NT2/D1 (cell line): ENCODE data around the gene NLK.

Experiments used
- SUZ12 ChIP-seq: IDR thresholded peaks from 2 replicates; pipeline ENCODE4 v1.6.1; 2011; ENCODE audit not compliant: insufficient read length, insufficient read depth; ENCODE audit errors: extremely low read depth
- YY1 ChIP-seq: IDR thresholded peaks from 2 replicates; pipeline ENCODE4 v1.6.1; 2011; ENCODE audit not compliant: insufficient read length, insufficient read depth
- ZNF274 ChIP-seq: IDR thresholded peaks from 2 replicates; pipeline ENCODE4 v1.6.1; 2011; ENCODE audit warnings: mild to moderate bottlenecking, low read depth, low read length

DNA sequence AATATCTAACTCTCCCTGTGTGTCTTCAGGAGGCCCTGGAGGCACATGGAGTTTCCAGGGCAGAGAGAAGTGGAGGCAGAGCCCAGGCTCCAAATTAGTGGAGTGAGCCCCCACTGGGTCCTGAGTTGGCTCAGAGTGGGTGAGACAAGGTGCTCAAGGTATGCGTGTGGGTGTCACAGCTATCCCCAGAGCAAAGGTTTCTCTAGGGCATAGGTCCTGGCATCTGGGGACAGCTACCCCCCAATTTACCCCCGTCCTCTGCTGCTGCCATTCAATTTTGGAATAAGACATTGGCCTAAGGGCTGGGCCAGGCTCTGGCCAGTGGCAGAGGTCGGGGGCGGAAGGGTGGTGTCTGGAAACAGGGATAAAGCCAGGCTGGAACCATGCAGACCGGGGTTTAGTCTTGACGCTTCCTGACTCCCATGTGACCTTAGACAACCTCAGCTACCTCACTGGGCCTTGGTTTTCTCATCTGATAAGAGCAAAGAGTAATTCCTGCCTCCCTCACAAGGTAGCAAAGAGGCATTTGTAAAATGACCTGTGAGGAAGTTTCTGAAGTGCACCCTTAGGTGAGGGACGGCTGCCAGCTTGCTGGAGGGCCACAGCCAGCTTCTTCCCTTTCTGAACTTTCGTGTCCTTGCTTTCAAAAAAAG, 198.3 kb downstream of the NLK start:
- TF ChIP-seq SUZ12 (no peak), YY1 (no peak), ZNF274 (no peak)
